Neural cell (in vitro differentiated cells): ENCODE measurements around the gene VSIG10L2.

Experiments used
- EZH2 ChIP-seq: fragments of 200-600, 300-800 bp; shearing (Covaris generic), sonication (generic); IDR thresholded peaks from 2 replicates; pipeline ENCODE4 v1.6.1; 2014; ENCODE audit warnings: antibody characterized with exemption, low read length, borderline replicate concordance, mild to moderate bottlenecking; ENCODE audit not compliant: insufficient read depth, poor library complexity, severe bottlenecking
- REST ChIP-seq: IDR thresholded peaks from 2 replicates; pipeline ENCODE4 v1.6.1; 2012; ENCODE audit warnings: borderline replicate concordance
- TAF1 ChIP-seq: IDR thresholded peaks from 2 replicates; pipeline ENCODE4 v1.6.1; 2012; ENCODE audit warnings: low read depth
- TF ChIP-seq, protein P1 (sequence below): fragments of 450-650 bp; IDR thresholded peaks from 2 replicates; pipeline ENCODE4 v1.5.1; 2014; ENCODE audit warnings: antibody characterized with exemption, mild to moderate bottlenecking, moderate library complexity; ENCODE audit not compliant: poor library complexity, severe bottlenecking

DNA sequence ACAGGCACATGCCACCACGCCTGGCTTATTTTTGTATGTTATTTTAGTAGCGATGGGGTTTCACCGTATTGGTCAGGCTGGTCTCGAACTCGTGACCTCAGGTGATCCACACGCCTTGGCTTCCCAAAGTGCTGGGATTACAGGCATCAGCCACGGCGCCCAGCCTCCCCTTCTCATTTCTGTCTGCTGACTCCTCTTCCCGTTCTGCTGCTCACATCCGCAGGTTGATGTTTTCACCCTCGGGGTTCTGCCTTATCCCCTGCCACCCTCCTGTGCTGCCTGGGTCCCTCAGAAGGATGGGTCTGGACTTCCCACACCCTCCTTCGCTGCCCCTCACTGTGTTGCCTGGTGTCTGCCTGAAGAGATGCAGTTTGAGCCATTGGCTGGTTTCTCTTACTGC, 19.2 kb upstream of the VSIG10L2 start:
- TF ChIP-seq, protein P1, sequence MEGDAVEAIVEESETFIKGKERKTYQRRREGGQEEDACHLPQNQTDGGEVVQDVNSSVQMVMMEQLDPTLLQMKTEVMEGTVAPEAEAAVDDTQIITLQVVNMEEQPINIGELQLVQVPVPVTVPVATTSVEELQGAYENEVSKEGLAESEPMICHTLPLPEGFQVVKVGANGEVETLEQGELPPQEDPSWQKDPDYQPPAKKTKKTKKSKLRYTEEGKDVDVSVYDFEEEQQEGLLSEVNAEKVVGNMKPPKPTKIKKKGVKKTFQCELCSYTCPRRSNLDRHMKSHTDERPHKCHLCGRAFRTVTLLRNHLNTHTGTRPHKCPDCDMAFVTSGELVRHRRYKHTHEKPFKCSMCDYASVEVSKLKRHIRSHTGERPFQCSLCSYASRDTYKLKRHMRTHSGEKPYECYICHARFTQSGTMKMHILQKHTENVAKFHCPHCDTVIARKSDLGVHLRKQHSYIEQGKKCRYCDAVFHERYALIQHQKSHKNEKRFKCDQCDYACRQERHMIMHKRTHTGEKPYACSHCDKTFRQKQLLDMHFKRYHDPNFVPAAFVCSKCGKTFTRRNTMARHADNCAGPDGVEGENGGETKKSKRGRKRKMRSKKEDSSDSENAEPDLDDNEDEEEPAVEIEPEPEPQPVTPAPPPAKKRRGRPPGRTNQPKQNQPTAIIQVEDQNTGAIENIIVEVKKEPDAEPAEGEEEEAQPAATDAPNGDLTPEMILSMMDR: no peak
- no peak for TF ChIP-seq TAF1
- TF ChIP-seq EZH2: no peak
- no peak for TF ChIP-seq REST
